Right renal cortex interstitium (tissue), 3 donors: ENCODE data around the gene RCSD1. TPM values are rescaled to one million over a fixed set of nuclear protein-coding genes. Genes with fewer than 3 reads are reported as not detected.
"Not testable (repeated sequence)": the region's sequence is repeated elsewhere in the genome, so short reads cannot be mapped to it uniquely, and the experiment has no call there.

Source experiments
- DNase-seq, 3 donors: peaks; one replicate each; pipeline ENCODE4 v3.0.0-alpha.2; 2013; ENCODE audit warnings: low read depth in 3 of 3, low spot score in 2 of 3
- polyA plus RNA-seq, 3 donors: library from polyadenylated mRNA; unstranded; fragments of 120-200 nt; gene quantifications; one replicate each; pipeline ENCODE4 v1.2.1, GENCODE V29; 2013; ENCODE audit not compliant: insufficient read length in 3 of 3

The RCSD1 gene
- polyA plus RNA-seq, result 10 to 100 TPM; 12.0 to 15.5 (median 13.5) TPM

GRCh38 chr1:167629681-167630567, at the start of gene RCSD1:
RCSD1 (plus strand) TSS chr1:167630232; CDS start chr1:167630424, 192 bp downstream.
- DNase-seq, result no peak

GRCh38 chr1:167582064-167582463, 48.0 kb upstream of the RCSD1 start:
- DNase-seq, result no peak

GRCh38 chr1:167582722-167583121, 47.3 kb upstream of the RCSD1 start:
- no peak for DNase-seq

- no peak for DNase-seq
Observed at GRCh38 chr1:167584581-167584980, 45.5 kb upstream of the RCSD1 start.

- no peak for DNase-seq
Observed at GRCh38 chr1:167587342-167587741, 42.7 kb upstream of the RCSD1 start.

GRCh38 chr1:167587872-167588271, 42.2 kb upstream of the RCSD1 start:
- DNase-seq, result no peak

- no peak for DNase-seq
Observed at GRCh38 chr1:167588361-167588760, 41.7 kb upstream of the RCSD1 start.

- DNase-seq, result no peak
Observed at GRCh38 chr1:167592475-167592874, 37.6 kb upstream of the RCSD1 start.

- DNase-seq, result no peak
Observed at GRCh38 chr1:167593860-167594259, 36.2 kb upstream of the RCSD1 start.

- no peak for DNase-seq
Observed at GRCh38 chr1:167594822-167595221, 35.2 kb upstream of the RCSD1 start.

- no peak for DNase-seq
Observed at GRCh38 chr1:167599957-167600581, 30.0 kb upstream of the RCSD1 start.

GRCh38 chr1:167601442-167602383, 28.3 kb upstream of the RCSD1 start:
- DNase-seq, result no peak

- no peak for DNase-seq
Observed at GRCh38 chr1:167602840-167603239, 27.2 kb upstream of the RCSD1 start.

- DNase-seq, result no peak
Observed at GRCh38 chr1:167605576-167605975, 24.5 kb upstream of the RCSD1 start.

GRCh38 chr1:167611983-167612382, 18.0 kb upstream of the RCSD1 start:
- no peak for DNase-seq

GRCh38 chr1:167612587-167613385, 17.2 kb upstream of the RCSD1 start:
- DNase-seq, result no peak

- not testable (repeated sequence) for DNase-seq
Observed at GRCh38 chr1:167613984-167614383, 16.0 kb upstream of the RCSD1 start.

- no peak for DNase-seq
Observed at GRCh38 chr1:167614851-167615250, 15.2 kb upstream of the RCSD1 start.

GRCh38 chr1:167616521-167616920, 13.5 kb upstream of the RCSD1 start:
- no peak for DNase-seq
